Endothelial cell of umbilical vein (primary cell): ENCODE results near the gene MRGPRF. TPM values are rescaled to one million over a fixed set of nuclear protein-coding genes. Genes with fewer than 3 reads are reported as not detected.

Experiments
- BruUV-seq: library from RNA; stranded (reverse); fragments of 400-500 nt; replicated peaks from 2 replicates; lab custom pipeline; 2021; lab: Mats Ljungman, UMichigan
- CTCF ChIA-PET: fragments of 300-600, 350-600 bp; sonication (Branson Sonifier 250); formaldehyde crosslinking; loops from one replicate; lab custom pipeline; 2021; ENCODE audit warnings: antibody characterized with exemption, inconsistent platforms; lab: Charles Lee
- POLR2A ChIA-PET: fragments of 300-600, 350-600 bp; sonication (Branson Sonifier 250); formaldehyde crosslinking; loops from one replicate; lab custom pipeline; 2021; ENCODE audit warnings: antibody characterized with exemption, inconsistent platforms; lab: Charles Lee
- DNase-seq: peaks from one replicate; pipeline ENCODE4 v3.0.0-alpha.2; 2011; ENCODE audit warnings: low read depth, low spot score
- FAIRE-seq: peaks from 2 replicates; lab custom pipeline; 2011; peaks lifted over from hg19 to GRCh38; lab: Jason Lieb, UNC
- H2AFZ ChIP-seq: 2 replicates; pipeline ENCODE4 v1.6.0; 2012; ENCODE audit warnings: low read depth, low read length, control low read depth, inconsistent platforms
- H3K27ac ChIP-seq: 2 replicates; pipeline ENCODE4 v1.5.1; 2011; ENCODE audit warnings: low read depth, mild to moderate bottlenecking, control low read depth, low read length, moderate library complexity; ENCODE audit not compliant: insufficient read depth
- H3K27me3 ChIP-seq, 2 experiments: 2 replicates each; pipeline versions ENCODE4 v1.6.0 to v1.6.1; 2011; ENCODE audit warnings: low read length in 2 of 2, mixed read lengths in 1 of 2; ENCODE audit not compliant: control insufficient read depth in 2 of 2, insufficient read depth in 2 of 2
- H3K36me3 ChIP-seq, 2 experiments: 2 replicates in 1 of 2; 3 replicates in 1 of 2; pipeline ENCODE4 v1.5.1; 2011; ENCODE audit warnings: low read length in 2 of 2, mild to moderate bottlenecking in 1 of 2, moderate library complexity in 1 of 2; ENCODE audit not compliant: control insufficient read depth in 2 of 2, insufficient read depth in 2 of 2; ENCODE audit errors: extremely low read depth in 1 of 2
- H3K4me1 ChIP-seq: 3 replicates; pipeline ENCODE4 v1.5.1; 2011; ENCODE audit warnings: mild to moderate bottlenecking, low read length; ENCODE audit not compliant: control insufficient read depth, insufficient read depth; ENCODE audit errors: extremely low read depth
- H3K4me2 ChIP-seq: 2 replicates; pipeline ENCODE4 v1.6.1; 2011; ENCODE audit warnings: low read length, control low read depth, mixed read lengths; ENCODE audit not compliant: insufficient read depth
- H3K4me3 ChIP-seq, 3 experiments: fragments of 200-600 bp in 1 of 3; sonication (generic), shearing (Covaris generic) in 1 of 3; replicated peaks in 1 of 3; 2 replicates each; pipeline ENCODE4 v1.5.1; 2011 to 2016; ENCODE audit warnings: control low read depth in 3 of 3, low read length in 3 of 3, mild to moderate bottlenecking in 2 of 3, inconsistent platforms in 1 of 3, low read depth in 1 of 3, moderate library complexity in 1 of 3; ENCODE audit not compliant: insufficient read depth in 1 of 3
- H3K79me2 ChIP-seq: 2 replicates; pipeline ENCODE4 v1.6.0; 2012; ENCODE audit warnings: low read length, inconsistent platforms; ENCODE audit not compliant: control insufficient read depth, insufficient read depth
- H3K9ac ChIP-seq: replicated peaks from 2 replicates; pipeline ENCODE3; 2011; ENCODE audit warnings: low read length, control low read depth; ENCODE audit not compliant: insufficient read depth; ENCODE audit errors: extremely low read depth
- H3K9me1 ChIP-seq: replicated peaks from 3 replicates; pipeline ENCODE4 v1.6.0; 2011; ENCODE audit warnings: mild to moderate bottlenecking, low read length; ENCODE audit not compliant: control insufficient read depth, insufficient read depth; ENCODE audit errors: extremely low read depth
- H3K9me3 ChIP-seq: replicated peaks from 2 replicates; pipeline ENCODE4 v1.5.1; 2012; ENCODE audit warnings: low read length, inconsistent platforms; ENCODE audit not compliant: control insufficient read depth, insufficient read depth
- H4K20me1 ChIP-seq: replicated peaks from 2 replicates; pipeline ENCODE3; 2011; ENCODE audit warnings: mild to moderate bottlenecking, low read length; ENCODE audit not compliant: control insufficient read depth, insufficient read depth; ENCODE audit errors: extremely low read depth
- CTCF ChIP-seq, 2 donors: IDR thresholded peaks; 1 replicate in 1 of 2; 2 replicates in 1 of 2; pipeline ENCODE4 v1.5.1; 2011; ENCODE audit warnings: low read length in 2 of 2, mild to moderate bottlenecking in 2 of 2, moderate library complexity in 2 of 2, control low read depth in 1 of 2, inconsistent platforms in 1 of 2, low read depth in 1 of 2; ENCODE audit not compliant: insufficient read depth in 1 of 2; ENCODE audit errors: extremely low read depth in 1 of 2
- EZH2 ChIP-seq: IDR thresholded peaks from 2 replicates; pipeline ENCODE4 v1.6.1; 2012; ENCODE audit warnings: borderline replicate concordance, low read depth, mild to moderate bottlenecking, moderate library complexity, low read length, inconsistent platforms; ENCODE audit not compliant: severe bottlenecking
- FOS ChIP-seq: IDR thresholded peaks from 2 replicates; pipeline ENCODE4 v1.6.1; 2011; ENCODE audit warnings: mild to moderate bottlenecking, low read length, moderate library complexity, borderline replicate concordance; ENCODE audit not compliant: insufficient read depth
- GATA2 ChIP-seq: IDR thresholded peaks from 2 replicates; pipeline ENCODE4 v1.7.0; 2011; ENCODE audit warnings: low read depth, mild to moderate bottlenecking, moderate library complexity, mixed read lengths, low read length; ENCODE audit not compliant: insufficient read length, insufficient read depth
- JUN ChIP-seq: IDR thresholded peaks from 2 replicates; pipeline ENCODE4 v1.6.1; 2011; ENCODE audit warnings: borderline replicate concordance, low read depth; ENCODE audit not compliant: insufficient read length, insufficient read depth
- MAX ChIP-seq: IDR thresholded peaks from 2 replicates; pipeline ENCODE4 v1.6.1; 2011; ENCODE audit not compliant: insufficient read depth, insufficient read length
- MYC ChIP-seq: IDR thresholded peaks from one replicate; pipeline ENCODE4 v1.6.1; 2011; ENCODE audit warnings: mild to moderate bottlenecking, low read depth, low read length
- POLR2A ChIP-seq: IDR thresholded peaks from 2 replicates; pipeline ENCODE4 v1.6.1; 2012; ENCODE audit warnings: low read depth, mild to moderate bottlenecking, control low read depth, low read length
- POLR2AphosphoS5 ChIP-seq: IDR thresholded peaks from 2 replicates; pipeline ENCODE4 v1.6.1; 2012; ENCODE audit warnings: low read depth, mild to moderate bottlenecking, control low read depth, low read length, moderate library complexity; ENCODE audit not compliant: insufficient read depth
- dilution Hi-C: fragments of 300-500 bp; cut with MboI; formaldehyde crosslinking; loops from one replicate; pipeline ENCODE4 v1.15.0; 2019; ENCODE audit warnings: low sequenced_read_pairs; ENCODE audit not compliant: extremely low pct_ligation_motif_present
- intact Hi-C: fragments of 100-400 bp; cut with micrococcal nuclease; formaldehyde crosslinking; loops from one replicate; pipeline ENCODE4 v1.10.0; 2022
- polyA plus RNA-seq, 4 experiments: library from polyadenylated mRNA; depleted of rRNA in 3 of 4; stranded (reverse) in 3 of 4; unstranded in 1 of 4; fragments of >200 nt; gene quantifications; 2 replicates each; pipeline versions ENCODE4 v1.2.1 to v1.2.3, GENCODE V29; 2011 to 2012; ENCODE audit warnings: missing spikeins in 1 of 4
- total RNA-seq: library from RNA; stranded (reverse); gene quantifications from 2 replicates; pipeline ENCODE4 v1.2.3, GENCODE V29; 2021

MRGPRF gene
- total and polyA plus RNA-seq, 2 donors (not counting 3 experiments of a cell fraction or from before 2014, with no cell fraction given): not detected

GRCh38 chr11:68999093-68999747 is 13.8 kb downstream of the MRGPRF start:
- POLR2A ChIA-PET: no interaction called here
- TF ChIP-seq MYC (no peak), CTCF (IDR thresholded peaks at IDR 0.05; ENCODE audit: extremely low read depth in 1 of 2, insufficient read depth in 1 of 2, low read depth in 1 of 2, low read length in 2 of 2) (no peak), POLR2AphosphoS5 (no peak), GATA2 (no peak), EZH2 (no peak), POLR2A (no peak), JUN (no peak), MAX (no peak), FOS (no peak)
- FAIRE-seq (no peak), DNase-seq (no peak)
- Histone ChIP-seq H3K4me1 (peaks cover 4% of the 10 kb centered on the region), H3K79me2 (no peaks in the 10 kb centered on the region), H3K27ac (no peak overlapping the region), H3K9ac (no peak overlapping the region), H3K36me3 (no peaks in the 10 kb centered on the region), H3K4me2 (no peak overlapping the region), H4K20me1 (no peaks in the 10 kb centered on the region), H3K4me3 (no peak overlapping the region), H3K9me3 (no peaks in the 10 kb centered on the region), H3K27me3 (no peaks in the 10 kb centered on the region), H2AFZ (no peak overlapping the region), H3K9me1 (no peaks in the 10 kb centered on the region)
- intact Hi-C loops (no loop called here), dilution Hi-C loops (no loop called here)
- BruUV-seq: no TSS peak
- CTCF ChIA-PET: interaction anchor here (1.1 kb wide), 1 partner anchor 28 kb away, joined by 3 read pairs; no protein-coding TSS in a partner anchor
